H1 (cell line): ENCODE results near the gene GAS7. TPM values are rescaled to one million over a fixed set of nuclear protein-coding genes. Genes with fewer than 3 reads are reported as not detected.

ENCODE experiments used
- CTCF ChIA-PET: fragments of 300-600 bp; sonication (Branson Sonifier 250); formaldehyde crosslinking; loops from one replicate; lab custom pipeline; 2021; ENCODE audit not compliant: partially characterized antibody; lab: Charles Lee
- POLR2A ChIA-PET: fragments of 300-600 bp; sonication (Branson Sonifier 250); formaldehyde crosslinking; loops from one replicate; lab custom pipeline; 2021; ENCODE audit warnings: inconsistent platforms; ENCODE audit not compliant: partially characterized antibody; lab: Charles Lee
- DNase-seq, 2 experiments: peaks; one replicate each; pipeline versions ENCODE4 v3.0.0 to v3.0.0-alpha.2; 2010 to 2022; ENCODE audit warnings: low spot score in 2 of 2, low read depth in 1 of 2, mixed read lengths in 1 of 2
- FAIRE-seq: peaks from 2 replicates; lab custom pipeline; 2011; peaks lifted over from hg19 to GRCh38; lab: Jason Lieb, UNC
- H2AFZ ChIP-seq: 2 replicates; pipeline ENCODE4 v1.8.1; 2012; ENCODE audit warnings: low read length, inconsistent platforms
- H2AK5ac ChIP-seq: 2 replicates; pipeline ENCODE4 v1.6.1; 2013; ENCODE audit warnings: low read depth, low read length
- H2BK120ac ChIP-seq: replicated peaks from 2 replicates; pipeline ENCODE3; 2013; ENCODE audit warnings: low read depth, low read length, inconsistent platforms
- H2BK12ac ChIP-seq: 2 replicates; pipeline ENCODE4 v1.6.1; 2013; ENCODE audit warnings: low read depth, low read length
- H2BK15ac ChIP-seq: 2 replicates; pipeline ENCODE4 v1.6.1; 2013; ENCODE audit warnings: low read length
- H2BK20ac ChIP-seq: 2 replicates; pipeline ENCODE4 v1.6.1; 2013; ENCODE audit warnings: low read length
- H2BK5ac ChIP-seq: 2 replicates; pipeline ENCODE4 v1.6.1; 2013; ENCODE audit warnings: low read depth, low read length
- H3K14ac ChIP-seq: 2 replicates; pipeline ENCODE4 v1.6.1; 2013; ENCODE audit warnings: inconsistent platforms; ENCODE audit not compliant: insufficient read length
- H3K18ac ChIP-seq: 2 replicates; pipeline ENCODE4 v1.6.1; 2013; ENCODE audit warnings: low read length; ENCODE audit errors: extremely low read depth
- H3K23ac ChIP-seq: 2 replicates; pipeline ENCODE4 v1.6.1; 2013; ENCODE audit warnings: inconsistent platforms; ENCODE audit not compliant: insufficient read length
- H3K23me2 ChIP-seq: 2 replicates; pipeline ENCODE4 v1.6.1; 2013; ENCODE audit warnings: low read depth, low read length
- H3K27ac ChIP-seq: 2 replicates; pipeline ENCODE4 v1.6.1; 2011; ENCODE audit warnings: low read depth, low read length, inconsistent platforms
- H3K27me3 ChIP-seq, 4 experiments: replicated peaks in 1 of 4; 1 replicate in 1 of 4; 2 replicates in 3 of 4; pipeline versions ENCODE4 v1.6.1 to v1.8.1; 2011 to 2013; ENCODE audit warnings: low read length in 3 of 4, mild to moderate bottlenecking in 3 of 4, inconsistent platforms in 2 of 4, mixed read lengths in 2 of 4, moderate library complexity in 1 of 4; ENCODE audit not compliant: control insufficient read depth in 3 of 4, insufficient read depth in 3 of 4; ENCODE audit errors: extremely low read depth in 1 of 4
- H3K36me3 ChIP-seq, 4 experiments: 2 replicates each; pipeline versions ENCODE4 v1.6.1 to v1.8.1; 2011 to 2013; ENCODE audit warnings: mild to moderate bottlenecking in 4 of 4, low read length in 3 of 4, moderate library complexity in 2 of 4, control low read depth in 1 of 4, inconsistent platforms in 1 of 4; ENCODE audit not compliant: insufficient read depth in 4 of 4, control insufficient read depth in 2 of 4
- H3K4ac ChIP-seq: replicated peaks from 2 replicates; pipeline ENCODE3; 2013; ENCODE audit warnings: low read length, low read depth, mixed read lengths, inconsistent platforms; ENCODE audit not compliant: insufficient read length
- H3K4me1 ChIP-seq, 4 experiments: replicated peaks in 1 of 4; 1 replicate in 1 of 4; 2 replicates in 3 of 4; pipeline versions ENCODE4 v1.6.1 to v1.8.1; 2011 to 2013; ENCODE audit warnings: low read length in 3 of 4, inconsistent platforms in 2 of 4, mixed read lengths in 1 of 4; ENCODE audit not compliant: insufficient read depth in 4 of 4, control insufficient read depth in 3 of 4
- H3K4me2 ChIP-seq, 2 experiments: 2 replicates each; pipeline versions ENCODE4 v1.6.1 to v1.8.1; 2011 to 2013; ENCODE audit warnings: low read depth in 2 of 2, low read length in 2 of 2, control low read depth in 1 of 2, inconsistent platforms in 1 of 2, mild to moderate bottlenecking in 1 of 2; ENCODE audit not compliant: insufficient read depth in 1 of 2
- H3K4me3 ChIP-seq, 4 experiments: fragments of 200-600, 300-600 bp in 1 of 4; sonication (generic), shearing (Covaris generic), sonication (Bioruptor Twin) in 1 of 4; 2 replicates each; pipeline versions ENCODE4 v1.5.1 to v1.8.1; 2011 to 2016; ENCODE audit warnings: low read length in 4 of 4, low read depth in 3 of 4, control low read depth in 2 of 4, inconsistent platforms in 2 of 4, mild to moderate bottlenecking in 2 of 4, mixed read lengths in 1 of 4, moderate library complexity in 1 of 4; ENCODE audit not compliant: insufficient read depth in 2 of 4; ENCODE audit errors: extremely low read depth in 1 of 4
- H3K56ac ChIP-seq: replicated peaks from 2 replicates; pipeline ENCODE3; 2013; ENCODE audit warnings: low read depth, mild to moderate bottlenecking, mixed read lengths, low read length, inconsistent platforms; ENCODE audit not compliant: insufficient read length
- H3K79me1 ChIP-seq: 2 replicates; pipeline ENCODE4 v1.6.1; 2013; ENCODE audit warnings: low read depth, low read length, control low read depth
- H3K79me2 ChIP-seq, 2 experiments: 2 replicates each; pipeline versions ENCODE4 v1.6.1 to v1.8.1; 2012 to 2013; ENCODE audit warnings: low read length in 2 of 2, mild to moderate bottlenecking in 2 of 2, inconsistent platforms in 1 of 2; ENCODE audit not compliant: insufficient read depth in 2 of 2, control insufficient read depth in 1 of 2
- H3K9ac ChIP-seq, 4 experiments: replicated peaks in 1 of 4; 1 replicate in 1 of 4; 2 replicates in 3 of 4; pipeline versions ENCODE4 v1.6.1 to v1.8.1; 2011 to 2013; ENCODE audit warnings: low read depth in 3 of 4, low read length in 3 of 4, control low read depth in 2 of 4, mild to moderate bottlenecking in 2 of 4, moderate library complexity in 2 of 4, inconsistent platforms in 1 of 4; ENCODE audit errors: extremely low read depth in 1 of 4
- H3K9me3 ChIP-seq, 2 experiments: 2 replicates each; pipeline versions ENCODE4 v1.6.1 to v1.8.1; 2012 to 2013; ENCODE audit warnings: mild to moderate bottlenecking in 2 of 2, moderate library complexity in 2 of 2, control low read depth in 1 of 2, inconsistent platforms in 1 of 2, low read depth in 1 of 2, low read length in 1 of 2, mixed read lengths in 1 of 2; ENCODE audit not compliant: insufficient read depth in 2 of 2
- H4K20me1 ChIP-seq, 2 experiments: replicated peaks in 1 of 2; 2 replicates each; pipeline versions ENCODE3 to v1.8.1; 2011 to 2013; ENCODE audit warnings: inconsistent platforms in 2 of 2, low read length in 2 of 2, mild to moderate bottlenecking in 1 of 2; ENCODE audit not compliant: insufficient read depth in 2 of 2, control insufficient read depth in 1 of 2
- H4K5ac ChIP-seq: 2 replicates; pipeline ENCODE4 v1.6.1; 2013; ENCODE audit warnings: low read length, low read depth, mixed read lengths, inconsistent platforms; ENCODE audit not compliant: insufficient read length
- H4K8ac ChIP-seq: 2 replicates; pipeline ENCODE4 v1.8.0; 2013; ENCODE audit warnings: mild to moderate bottlenecking, moderate library complexity, low read length, inconsistent platforms; ENCODE audit not compliant: insufficient read depth; ENCODE audit errors: extremely low read depth
- H4K91ac ChIP-seq: replicated peaks from 2 replicates; pipeline ENCODE3; 2013; ENCODE audit warnings: low read length, mixed read lengths, inconsistent platforms; ENCODE audit not compliant: insufficient read length
- CHD1 ChIP-seq: IDR thresholded peaks from 2 replicates; pipeline ENCODE4 v1.6.1; 2012; ENCODE audit warnings: low read depth, low read length, improper control_type of control experiment
- E2F6 ChIP-seq: IDR thresholded peaks from 2 replicates; pipeline ENCODE4 v1.6.1; 2012; ENCODE audit warnings: inconsistent platforms
- FOSL1 ChIP-seq: IDR thresholded peaks from 2 replicates; pipeline ENCODE4 v1.6.1; 2011; ENCODE audit warnings: mild to moderate bottlenecking, low read depth, low read length, moderate library complexity; ENCODE audit not compliant: insufficient read depth
- GABPA ChIP-seq: IDR thresholded peaks from 2 replicates; pipeline ENCODE4 v1.6.1; 2011; ENCODE audit warnings: mild to moderate bottlenecking, low read length, moderate library complexity, borderline replicate concordance; ENCODE audit not compliant: insufficient read depth
- JUND ChIP-seq: IDR thresholded peaks from 2 replicates; pipeline ENCODE4 v1.6.1; 2011; ENCODE audit warnings: mild to moderate bottlenecking, improper control_type of control experiment, low read length
- MAFK ChIP-seq: IDR thresholded peaks from 2 replicates; pipeline ENCODE4 v1.6.1; 2012; ENCODE audit warnings: low read depth, mild to moderate bottlenecking, improper control_type of control experiment, low read length
- RXRA ChIP-seq: IDR thresholded peaks from 2 replicates; pipeline ENCODE4 v1.6.1; 2011; ENCODE audit warnings: low read depth, mild to moderate bottlenecking, low read length, moderate library complexity; ENCODE audit not compliant: insufficient read depth
- SUZ12 ChIP-seq: fragments of 200-600 bp; sonication (generic); IDR thresholded peaks from 2 replicates; pipeline ENCODE4 v1.6.1; 2012; ENCODE audit warnings: mild to moderate bottlenecking, inconsistent platforms, low read length, moderate library complexity, mixed read lengths
- YY1 ChIP-seq: IDR thresholded peaks from 2 replicates; pipeline ENCODE4 v1.6.1; 2011; ENCODE audit warnings: low read depth, mild to moderate bottlenecking, low read length
- WGBS, 2 experiments: shearing (Covaris generic) in 1 of 2; methylation state at CpG; one replicate each; pipeline versions ENCODE4 v1.1.6 to v1.1.7; 2013 to 2015; ENCODE audit warnings: low lambda C conversion rate in 2 of 2, mixed read lengths in 2 of 2, inconsistent platforms in 1 of 2, low coverage in 1 of 2, missing lambda C conversion rate in 1 of 2; ENCODE audit not compliant: insufficient replicate concordance in 2 of 2, insufficient coverage in 1 of 2, insufficient read length in 1 of 2; ENCODE audit errors: extremely low coverage in 1 of 2, missing lambda C conversion rate in 1 of 2; 5-methylcytosine and 5-hydroxymethylcytosine counted together
- polyA plus RNA-seq, 7 experiments: library from polyadenylated mRNA; depleted of rRNA in 3 of 7; stranded (reverse) in 5 of 7; unstranded in 2 of 7; fragments of >200 nt in 5 of 7; fragments of 200-250 nt in 2 of 7; gene quantifications; 1 replicate in 5 of 7; 2 replicates in 1 of 7; 4 replicates in 1 of 7; pipeline versions ENCODE4 v1.2.1 to v1.2.3, GENCODE V29; 2011 to 2013; ENCODE audit warnings: missing spikeins in 2 of 7, mixed read lengths in 2 of 7
- total RNA-seq: library from RNA; stranded (reverse); fragmentation: NEBNext Ultra II Directional; extraction: Animal tissue kit (Norgen Biotek cat#: 25700); gene quantifications from 2 replicates; pipeline ENCODE4 v1.2.1, GENCODE V29; 2021
- TF ChIP-seq, protein P1 (sequence below), 3 experiments: IDR thresholded peaks; 1 replicate in 2 of 3; 2 replicates in 1 of 3; pipeline versions ENCODE4 v1.5.1 to v1.6.1; 2011; ENCODE audit warnings: low read length in 3 of 3, mild to moderate bottlenecking in 3 of 3, inconsistent platforms in 2 of 3, low read depth in 1 of 3, moderate library complexity in 1 of 3; ENCODE audit not compliant: insufficient read depth in 1 of 3; ENCODE audit errors: control extremely low read depth in 1 of 3
- TF ChIP-seq, protein P2 (sequence below): IDR thresholded peaks from 2 replicates; pipeline ENCODE4 v1.6.1; 2012; ENCODE audit warnings: inconsistent platforms

The GAS7 gene
- total and polyA plus RNA-seq, 2 of the 8 experiments (the other 6 are each of a cell fraction or from before 2014, with no cell fraction given): 5.0 to 14.5 TPM

DNA sequence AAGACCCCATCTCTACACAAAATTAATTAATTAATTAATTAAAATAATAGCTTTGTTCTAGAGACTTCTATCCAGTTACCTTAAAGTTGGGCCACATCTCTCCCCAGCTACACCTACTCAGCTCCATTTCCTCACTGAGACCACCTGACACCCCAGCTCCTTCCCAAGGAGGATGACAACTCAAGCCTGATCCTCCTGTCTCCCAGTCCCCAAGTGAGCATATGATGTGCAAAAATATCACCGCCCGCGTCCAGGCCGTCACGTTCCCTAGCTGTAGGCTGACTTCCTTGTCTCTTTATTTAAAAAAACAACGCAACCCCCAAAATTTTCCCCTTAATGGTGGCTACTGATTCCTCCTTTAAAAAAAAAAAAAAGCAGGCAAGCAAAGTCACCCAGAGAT, 173.2 kb downstream of the GAS7 start:
- peaks cover 0 to 4% of the 10 kb centered on the region in 2 experiments for H4K20me1 ChIP-seq
- H4K91ac ChIP-seq: no peak overlapping the region
- WGBS, 2 experiments: 89% methylated on average over 6 of the region's 6 CpGs; no CpG with 5 or more reads in 1 of the 2 experiments
- H2AFZ ChIP-seq: no peak overlapping the region
- no peaks in the 10 kb centered on the region for H3K36me3 ChIP-seq
- no peaks in the 10 kb centered on the region for H3K23me2 ChIP-seq
- H3K79me1 ChIP-seq: no peaks in the 10 kb centered on the region
- H2BK120ac ChIP-seq: no peak overlapping the region
- H3K4ac ChIP-seq: no peak overlapping the region
- no peak overlapping the region for H3K4me2 ChIP-seq
- no peak overlapping the region for H2AK5ac ChIP-seq
- no peak overlapping the region for H3K23ac ChIP-seq
- no peaks in the 10 kb centered on the region for H3K79me2 ChIP-seq
- no peak overlapping the region for H3K9ac ChIP-seq
- no peaks in the 10 kb centered on the region for H3K9me3 ChIP-seq
- no peak overlapping the region for H2BK20ac ChIP-seq
- no peak overlapping the region for H2BK5ac ChIP-seq
- no peak overlapping the region for H3K4me3 ChIP-seq
- H3K14ac ChIP-seq: no peak overlapping the region
- no peak overlapping the region for H4K8ac ChIP-seq
- ChIA-PET POLR2A (no interaction called here), CTCF (interaction anchor here (0.7 to 1.2 kb wide), 3 partner anchors 36 to 201 kb away, joined by 3 to 5 read pairs (median 3); no protein-coding TSS in a partner anchor)
- no peak overlapping the region for H2BK15ac ChIP-seq
- H3K56ac ChIP-seq: no peak overlapping the region
- H4K5ac ChIP-seq: no peak overlapping the region
- no peak overlapping the region for H3K27ac ChIP-seq
- FAIRE-seq: no peak
- no peaks in the 10 kb centered on the region for H3K27me3 ChIP-seq
- no peak overlapping the region for H3K18ac ChIP-seq
- no peak overlapping the region for H2BK12ac ChIP-seq
- DNase-seq: no peak
- peaks cover 0 to 5% (median 3%) of the 10 kb centered on the region in 4 experiments; a peak in 3 of 7 replicates for H3K4me1 ChIP-seq
- TF ChIP-seq CHD1 (no peak), E2F6 (no peak), SUZ12 (no peak), MAFK (no peak), RXRA (no peak), FOSL1 (no peak), JUND (no peak), YY1 (no peak), GABPA (no peak)
- TF ChIP-seq, protein P1, sequence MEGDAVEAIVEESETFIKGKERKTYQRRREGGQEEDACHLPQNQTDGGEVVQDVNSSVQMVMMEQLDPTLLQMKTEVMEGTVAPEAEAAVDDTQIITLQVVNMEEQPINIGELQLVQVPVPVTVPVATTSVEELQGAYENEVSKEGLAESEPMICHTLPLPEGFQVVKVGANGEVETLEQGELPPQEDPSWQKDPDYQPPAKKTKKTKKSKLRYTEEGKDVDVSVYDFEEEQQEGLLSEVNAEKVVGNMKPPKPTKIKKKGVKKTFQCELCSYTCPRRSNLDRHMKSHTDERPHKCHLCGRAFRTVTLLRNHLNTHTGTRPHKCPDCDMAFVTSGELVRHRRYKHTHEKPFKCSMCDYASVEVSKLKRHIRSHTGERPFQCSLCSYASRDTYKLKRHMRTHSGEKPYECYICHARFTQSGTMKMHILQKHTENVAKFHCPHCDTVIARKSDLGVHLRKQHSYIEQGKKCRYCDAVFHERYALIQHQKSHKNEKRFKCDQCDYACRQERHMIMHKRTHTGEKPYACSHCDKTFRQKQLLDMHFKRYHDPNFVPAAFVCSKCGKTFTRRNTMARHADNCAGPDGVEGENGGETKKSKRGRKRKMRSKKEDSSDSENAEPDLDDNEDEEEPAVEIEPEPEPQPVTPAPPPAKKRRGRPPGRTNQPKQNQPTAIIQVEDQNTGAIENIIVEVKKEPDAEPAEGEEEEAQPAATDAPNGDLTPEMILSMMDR (IDR thresholded peaks at IDR 0.05; ENCODE audit: control extremely low read depth in 1 of 3, insufficient read depth in 1 of 3, low read depth in 1 of 3, low read length in 3 of 3): no peak
- TF ChIP-seq, protein P2, sequence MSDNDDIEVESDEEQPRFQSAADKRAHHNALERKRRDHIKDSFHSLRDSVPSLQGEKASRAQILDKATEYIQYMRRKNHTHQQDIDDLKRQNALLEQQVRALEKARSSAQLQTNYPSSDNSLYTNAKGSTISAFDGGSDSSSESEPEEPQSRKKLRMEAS: no peak
